Muscle of back (tissue), 11 donors: ENCODE results near the gene GPATCH3. TPM values are rescaled to one million over a fixed set of nuclear protein-coding genes. Genes with fewer than 3 reads are reported as not detected.
"Not testable (repeated sequence)": the region's sequence is repeated elsewhere in the genome, so short reads cannot be mapped to it uniquely, and the experiment has no call there.

ENCODE experiments used
- DNase-seq, 3 donors: peaks; one replicate each; pipeline versions ENCODE4 v3.0.0 to v3.0.0-alpha.2; 2013
- polyA plus RNA-seq, 10 donors: library from polyadenylated mRNA; unstranded; fragments of 120-200 nt; gene quantifications; one replicate each; pipeline ENCODE4 v1.2.1, GENCODE V29; 2013; ENCODE audit not compliant: insufficient read length in 10 of 10

The GPATCH3 gene
- polyA plus RNA-seq, 10 donors, result 7.7 to 12.8 (median 9.5) TPM

DNA sequence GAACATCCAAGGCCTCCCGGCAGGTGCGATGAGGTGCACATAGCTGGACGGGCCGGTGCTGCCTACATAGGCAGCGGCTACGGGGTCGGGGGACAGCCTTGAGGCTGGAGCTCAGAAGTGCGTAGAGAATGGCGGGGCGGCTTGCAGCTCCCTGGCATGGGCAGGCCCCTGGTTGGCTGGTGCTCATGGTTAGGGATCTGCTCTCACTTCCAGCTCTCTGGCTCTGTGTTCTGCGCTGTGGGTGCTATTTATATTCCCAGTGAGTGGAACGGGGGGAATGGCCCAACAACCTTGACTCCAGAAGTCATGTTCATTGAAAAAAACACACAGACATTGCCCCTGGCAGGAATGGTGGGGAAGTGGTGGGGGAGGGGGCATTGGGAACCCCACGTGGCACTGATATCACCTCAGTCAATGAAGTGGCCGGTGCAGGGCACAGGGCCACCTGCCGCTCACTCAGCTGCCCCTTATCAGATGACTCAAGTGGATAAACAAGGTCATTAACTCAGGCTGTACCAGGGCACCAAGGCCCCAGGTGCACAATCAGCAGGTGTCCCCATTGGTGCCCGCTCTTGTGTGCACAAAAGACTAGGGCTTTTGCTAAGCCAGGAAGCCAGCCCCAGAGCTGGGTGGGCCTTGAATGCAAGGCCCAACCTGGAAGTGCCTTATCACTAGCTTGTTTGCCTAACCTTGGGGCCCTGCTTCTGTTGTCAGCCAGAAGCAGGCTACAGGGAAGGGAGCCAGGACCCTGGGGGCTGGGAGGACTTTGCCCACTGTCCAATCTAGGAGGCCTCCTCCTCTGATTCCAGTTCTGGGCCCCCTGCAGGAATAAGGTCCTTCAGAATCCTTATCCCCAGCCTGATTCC is 13.7 kb upstream of the GPATCH3 start, which contains the start of gene NR0B2:
Gene NR0B2, minus strand, starts transcription at position 222 of the 866 bp plus-strand sequence. Its CDS starts 35 bp downstream, at position 187.
- DNase-seq, result no peak

GRCh38 chr1:26913389-26913753 is 13.1 kb upstream of the GPATCH3 start:
- DNase-seq, result no peak

GRCh38 chr1:26912147-26912490 is 11.9 kb upstream of the GPATCH3 start:
- DNase-seq, result no peak

- no peak for DNase-seq
These were observed 11.3 kb upstream of the GPATCH3 start for GRCh38 chr1:26911399-26912146.

GRCh38 chr1:26910343-26911160 is 10.3 kb upstream of the GPATCH3 start:
- DNase-seq, result no peak

DNA sequence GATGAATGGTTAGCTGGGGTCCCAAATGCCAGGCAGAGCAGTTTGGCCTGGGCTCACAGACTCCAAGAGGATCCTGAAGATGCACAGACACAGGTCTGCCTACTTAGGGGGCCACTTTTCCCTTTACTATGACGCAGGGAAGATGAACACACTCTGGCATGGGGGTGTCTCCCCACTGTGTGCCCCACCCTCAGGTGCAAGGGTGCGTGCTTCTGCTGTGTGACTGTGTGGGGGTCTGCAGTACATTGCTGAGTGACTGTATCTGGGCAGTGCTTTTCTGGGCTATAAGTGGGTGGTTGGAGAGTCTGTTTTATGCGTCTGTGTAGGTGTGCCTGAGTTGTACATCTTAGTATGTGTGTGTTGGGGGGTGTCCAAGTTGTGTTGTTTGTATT is 9.7 kb upstream of the GPATCH3 start:
- DNase-seq, result no peak

DNA sequence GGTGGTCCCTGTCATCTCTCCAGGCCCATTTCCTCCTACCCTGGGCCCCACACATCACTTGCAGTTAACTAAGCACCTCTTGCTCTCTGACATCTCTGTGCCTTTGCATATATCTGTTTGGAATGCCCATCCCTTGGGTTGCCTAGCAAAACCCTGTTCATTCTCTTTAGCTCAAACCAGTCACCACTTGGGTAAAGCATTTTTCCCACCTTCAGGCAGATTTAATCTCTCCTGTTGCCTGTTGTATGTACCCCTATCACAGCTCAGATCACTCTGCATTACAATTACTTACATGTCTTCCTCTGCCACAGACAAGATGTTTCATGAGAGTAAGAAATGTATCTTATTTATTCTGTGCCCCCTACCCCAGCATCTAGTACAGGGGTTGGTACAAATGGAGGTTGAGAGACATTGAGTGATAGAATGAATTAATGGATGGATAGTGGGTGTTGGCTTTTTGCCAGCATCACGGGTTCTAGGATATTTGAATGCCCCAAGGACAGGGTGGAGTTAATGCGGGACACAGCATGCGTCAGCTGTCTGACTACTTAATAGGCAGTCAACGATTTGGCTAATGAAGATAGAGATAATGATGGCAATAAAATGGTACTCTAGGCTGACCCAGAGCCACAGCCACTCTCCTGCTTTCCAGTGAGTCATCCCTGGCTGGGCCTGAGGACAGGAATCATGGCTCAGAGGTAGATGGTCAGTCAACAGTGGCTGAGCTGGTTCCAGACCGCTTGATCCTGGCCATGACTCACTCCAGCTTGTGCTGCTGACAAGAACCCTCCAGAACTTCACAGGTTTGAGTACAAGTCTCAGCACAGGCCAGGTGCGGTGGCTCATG is 7.0 kb upstream of the GPATCH3 start:
- no peak for DNase-seq

DNA sequence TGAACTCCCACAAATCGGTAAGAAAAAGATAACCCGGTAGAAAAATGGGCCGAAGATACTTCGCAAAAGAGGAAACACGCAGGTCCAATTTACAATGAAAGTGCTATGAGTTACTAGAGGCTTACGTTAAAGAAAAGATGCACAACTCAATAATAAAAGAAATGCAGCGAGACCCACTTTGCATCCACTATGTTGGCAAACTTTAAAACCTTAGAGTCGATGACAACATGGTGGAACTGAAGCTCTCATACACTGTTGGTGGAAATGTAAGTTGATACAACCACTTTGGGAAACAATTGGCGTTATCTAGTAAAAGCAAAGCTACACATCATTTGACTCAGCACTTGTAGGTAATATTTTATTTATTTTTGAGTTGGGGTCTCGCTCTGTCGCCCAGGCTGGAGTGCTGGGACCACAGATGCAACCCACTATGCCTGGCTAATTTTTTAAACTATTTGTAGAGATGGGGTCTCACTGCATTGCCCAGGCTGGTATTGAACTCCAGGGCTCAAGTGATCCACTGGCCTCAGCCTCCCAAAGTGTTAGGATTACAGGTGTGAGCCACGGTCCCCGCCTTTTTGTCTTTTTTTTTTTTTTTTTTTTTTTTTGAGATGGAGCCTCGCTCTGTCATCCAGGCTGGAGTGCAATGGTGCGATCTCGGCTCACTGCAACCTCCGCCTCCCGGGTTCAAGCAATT is 696 bp upstream of the GPATCH3 start:
- DNase-seq, result no peak

DNA sequence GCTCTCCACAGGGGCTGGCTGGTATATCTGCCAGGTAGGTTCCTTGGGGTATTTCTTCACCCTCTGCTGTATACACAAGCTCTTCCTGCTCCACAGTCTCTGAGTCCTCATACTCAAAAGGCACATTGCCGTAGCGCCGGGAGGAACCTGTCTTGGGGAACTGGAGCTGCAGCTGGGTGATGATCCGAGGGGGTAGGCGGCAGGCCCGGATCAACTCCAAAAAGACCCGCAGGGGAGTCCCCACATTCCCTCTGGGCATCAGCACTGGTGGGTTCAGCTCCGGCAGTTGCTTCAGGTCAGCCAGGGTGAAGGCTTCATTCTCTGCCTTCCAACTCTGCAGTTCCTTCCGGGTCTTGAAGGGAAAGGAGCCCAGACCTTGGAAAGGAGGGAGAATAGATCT is 2.9 kb downstream of the GPATCH3 start:
- DNase-seq, result no peak

DNA sequence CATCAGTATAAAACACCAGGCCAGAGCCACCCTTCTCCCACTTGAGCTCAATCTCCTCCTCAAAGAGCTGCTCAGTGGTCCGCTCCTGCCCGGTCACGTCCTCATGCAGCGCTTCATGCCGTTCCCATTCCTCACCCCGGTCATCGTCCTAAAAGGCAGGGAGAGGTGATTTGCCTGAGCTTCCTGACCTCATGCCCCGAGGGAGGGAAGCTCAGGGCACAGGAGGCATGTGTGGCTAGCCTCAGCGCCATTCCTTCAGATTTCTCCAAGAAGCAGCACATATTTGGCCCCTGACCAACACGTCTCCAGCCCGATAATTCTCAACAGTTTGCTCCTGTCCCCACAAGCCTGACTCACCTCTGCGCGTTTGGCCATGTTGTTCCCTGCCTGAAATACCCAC is 6.0 kb downstream of the GPATCH3 start:
- no peak for DNase-seq

GRCh38 chr1:26890467-26890796 is 9.8 kb downstream of the GPATCH3 start:
- DNase-seq, result no peak

GRCh38 chr1:26889551-26890466 is 10.5 kb downstream of the GPATCH3 start, which contains the start of gene GPN2:
Gene GPN2 (minus strand): TSS chr1:26890283. CDS start chr1:26890096, 187 bp downstream.
- peak; percentile 73 to 95 (median 90) for DNase-seq

DNA sequence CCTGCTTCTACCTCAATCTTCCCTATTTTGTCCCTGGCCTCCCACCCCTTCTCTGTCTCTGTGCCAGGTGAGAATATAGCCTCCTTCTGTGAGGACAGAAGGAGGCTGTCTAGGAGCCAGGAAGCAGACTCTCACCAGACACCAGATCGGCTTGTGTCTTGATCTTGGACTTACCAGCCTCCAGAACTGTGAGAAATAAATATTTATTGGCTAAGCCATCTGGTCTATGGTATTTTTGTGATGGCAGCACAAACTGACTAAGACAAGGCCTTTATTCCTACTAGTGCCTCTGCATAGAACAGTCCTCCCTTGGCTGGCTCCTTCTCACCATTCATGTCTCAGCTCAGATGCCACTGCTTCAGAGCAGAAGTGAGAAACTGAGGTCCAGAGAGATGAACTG is 12.0 kb downstream of the GPATCH3 start:
- no peak for DNase-seq

DNA sequence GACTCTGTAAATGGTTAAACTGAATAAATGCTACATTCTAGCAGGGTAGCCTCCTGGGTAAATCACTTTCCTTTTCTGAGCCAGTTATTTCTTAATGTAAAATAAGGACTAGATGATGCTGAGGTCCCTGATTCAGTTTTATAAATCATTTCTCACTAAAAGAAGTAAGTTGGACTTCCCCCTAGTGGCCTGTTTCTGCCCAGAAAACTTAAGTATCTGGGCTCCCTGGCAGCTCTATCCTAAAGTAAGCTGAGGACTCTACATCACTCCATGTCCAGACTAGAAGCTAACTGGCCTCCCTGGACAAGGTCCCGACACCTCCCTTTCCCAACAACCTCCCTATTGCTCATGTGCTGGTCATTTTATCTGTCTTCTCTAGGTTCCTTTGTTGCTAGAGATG is 13.1 kb downstream of the GPATCH3 start:
- peak in 2 of 3 donors; percentile 10 to 33 for DNase-seq

DNA sequence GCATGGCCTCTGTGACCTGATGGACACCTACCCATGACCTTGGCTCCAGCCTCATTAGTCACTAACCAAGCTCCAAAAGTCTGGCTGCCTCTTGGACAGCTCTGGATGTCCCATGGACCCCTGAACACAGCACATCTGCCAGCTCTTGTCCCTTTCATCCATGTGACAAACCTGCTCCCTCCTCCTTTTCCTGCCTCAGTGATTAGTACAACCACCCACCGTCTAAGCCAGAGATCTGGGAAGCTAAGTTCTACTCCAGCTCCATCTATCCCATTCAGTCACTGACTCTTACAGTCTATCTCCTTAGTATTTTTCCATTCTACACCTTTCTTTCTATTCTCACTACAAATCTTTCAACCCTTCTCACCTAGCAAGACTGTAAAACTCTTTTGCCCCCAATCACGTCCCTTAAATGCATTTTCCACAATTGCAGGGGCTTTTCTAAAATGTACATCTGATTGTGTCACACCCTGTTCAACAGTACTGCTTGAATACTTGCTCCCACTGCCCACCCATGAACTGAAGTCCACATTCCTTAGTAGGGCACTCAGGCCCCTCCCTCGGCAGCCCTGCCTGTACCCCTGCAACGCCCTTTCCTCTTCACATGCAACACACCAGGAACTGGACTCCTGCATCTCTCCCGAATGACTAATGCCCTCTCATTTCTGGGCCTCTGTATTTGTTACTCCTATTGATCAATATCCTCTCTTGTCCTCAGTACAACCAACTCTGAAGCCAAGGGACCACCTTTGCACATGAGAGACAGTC is 17.4 kb downstream of the GPATCH3 start:
- no peak for DNase-seq

- DNase-seq, result not testable (repeated sequence)
These were observed 18.7 kb downstream of the GPATCH3 start for GRCh38 chr1:26881611-26882010.

DNA sequence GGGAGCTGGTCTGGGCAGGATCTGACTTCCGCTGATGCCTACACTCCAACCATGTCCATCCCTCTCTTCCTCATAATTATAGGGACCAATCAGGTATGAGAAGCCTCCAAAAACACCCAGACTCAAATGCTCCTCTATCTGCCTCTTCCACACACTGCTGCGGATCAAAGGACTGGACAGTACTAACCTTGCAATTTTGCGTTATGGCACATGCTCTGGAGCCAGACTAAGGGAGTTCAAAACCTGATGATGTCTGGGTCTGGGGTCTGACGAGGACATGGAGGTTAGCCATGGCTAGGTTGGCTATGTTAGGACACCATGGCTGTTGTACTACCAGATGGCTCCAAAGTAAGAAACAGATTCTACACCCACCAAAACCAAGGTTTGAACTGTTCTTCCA is 20.5 kb downstream of the GPATCH3 start:
- DNase-seq, result no peak

GRCh38 chr1:26877326-26877725 is 22.9 kb downstream of the GPATCH3 start:
- no peak for DNase-seq

- no peak for DNase-seq
These were observed 25.4 kb downstream of the GPATCH3 start for GRCh38 chr1:26874896-26875295.
